ENCODE measurements around the gene PTPN4. TPM values are rescaled to one million over a fixed set of nuclear protein-coding genes. Genes with fewer than 3 reads are reported as not detected.

PTPN4 gene
- total RNA-seq, 1 experiment from 2014 or later: 80.5 TPM

GRCh38 chr2:119932809-119933208, 173.1 kb downstream of the PTPN4 start:
- no CpG with 5 or more reads among the region's 2 CpGs for WGBS (ENCODE audit: extremely low coverage, insufficient read length, low lambda C conversion rate)
- Mint-ChIP-seq H3K9me3 (no peaks in the 10 kb centered on the region), H3K4me3 (no peak overlapping the region), H3K27me3 (ENCODE audit: low read depth) (no peaks in the 10 kb centered on the region), H3K4me1 (no peaks in the 10 kb centered on the region), H3K36me3 (ENCODE audit: insufficient read depth in 1 of 3, low read depth in 3 of 3) (peaks cover 13 to 49% (median 43%) of the 10 kb centered on the region in 3 experiments; a peak in 6 of 7 replicates), H3K27ac (no peak overlapping the region)
- H4K8ac ChIP-seq (replicated peaks; ENCODE audit: insufficient read length, low read depth, low read length): no peak overlapping the region
- no peak overlapping the region for H3K9ac ChIP-seq (ENCODE audit: extremely low read depth, insufficient read length, low read length)
- no peak overlapping the region for H2AK5ac ChIP-seq (ENCODE audit: insufficient read length, low read length)
- no peaks in the 10 kb centered on the region for H4K20me1 ChIP-seq (ENCODE audit: control insufficient read depth, insufficient read depth, insufficient read length)
- no peak overlapping the region for H2BK20ac ChIP-seq (ENCODE audit: low read depth, low read length, poor library complexity, severe bottlenecking)
- no peak overlapping the region for H3K18ac ChIP-seq (ENCODE audit: insufficient read length, low read depth, low read length)
- H3K9me3 ChIP-seq (ENCODE audit: control insufficient read depth, low read depth, low read length): no peaks in the 10 kb centered on the region
- H3K14ac ChIP-seq (ENCODE audit: insufficient read depth, low read length): no peak overlapping the region
- no peak overlapping the region for H3K4me2 ChIP-seq (ENCODE audit: insufficient read depth, insufficient read length, low read length)
- H2BK120ac ChIP-seq (ENCODE audit: low read depth, low read length, poor library complexity, severe bottlenecking): no peak overlapping the region
- no peaks in the 10 kb centered on the region for H3K79me1 ChIP-seq (ENCODE audit: insufficient read depth, low read depth, low read length, poor library complexity, severe bottlenecking)
- no peaks in the 10 kb centered on the region for H3K27me3 ChIP-seq (ENCODE audit: insufficient read depth, low read length)
- no peak overlapping the region for H2AFZ ChIP-seq (ENCODE audit: low read length)
- H2BK15ac ChIP-seq (ENCODE audit: low read depth, low read length): no peak overlapping the region
- H3K56ac ChIP-seq (ENCODE audit: insufficient read length, low read depth, low read length): no peak overlapping the region
- no peak overlapping the region for H4K5ac ChIP-seq (ENCODE audit: insufficient read length, low read depth, low read length)
- no peak for DNase-seq
- no peak overlapping the region for H2BK5ac ChIP-seq (ENCODE audit: insufficient read length, low read length)
- H3K4ac ChIP-seq (ENCODE audit: low read depth, low read length): no peak overlapping the region
- no peak overlapping the region for H2BK12ac ChIP-seq (ENCODE audit: insufficient read length, low read depth, low read length)
- H3K27ac ChIP-seq (ENCODE audit: insufficient read length, low read depth, low read length): no peak overlapping the region
- H3K23ac ChIP-seq (ENCODE audit: insufficient read length, low read depth, low read length): no peak overlapping the region
- no peak overlapping the region for H4K91ac ChIP-seq (ENCODE audit: insufficient read length, low read depth, low read length)
- no peak for TF ChIP-seq CTCF (conservative IDR thresholded peaks at IDR 0.05)
- no peaks in the 10 kb centered on the region for H3K4me1 ChIP-seq (ENCODE audit: insufficient read depth, low read length)
- no peaks in the 10 kb centered on the region for H3K79me2 ChIP-seq (ENCODE audit: insufficient read depth, low read length)
- no peaks in the 10 kb centered on the region for H3K23me2 ChIP-seq (ENCODE audit: insufficient read length, low read depth, low read length, poor library complexity, severe bottlenecking)
- no peak overlapping the region for H3T11ph ChIP-seq (ENCODE audit: low read length)
